Spleen (tissue), 11 donors: ENCODE data around the gene ATP6V1B1. TPM values are rescaled to one million over a fixed set of nuclear protein-coding genes. Genes with fewer than 3 reads are reported as not detected.

Source experiments
- DNase-seq: peaks from one replicate; pipeline ENCODE4 v3.0.0-alpha.2; 2020
- H3K27ac ChIP-seq, 8 donors: fragments of 200-600 bp; sonication (generic) in 7 of 8; 1 replicate in 4 of 8; 2 replicates in 4 of 8; pipeline versions ENCODE4 v1.5.0 to v1.8.0; 2016 to 2021; ENCODE audit warnings: inconsistent platforms in 4 of 8, mild to moderate bottlenecking in 4 of 8, moderate library complexity in 1 of 8
- H3K27me3 ChIP-seq, 7 donors: fragments of 200-600 bp; sonication (generic) in 6 of 7; replicated peaks in 1 of 7; 1 replicate in 4 of 7; 2 replicates in 3 of 7; pipeline versions ENCODE4 v1.5.0 to v1.8.0; 2016 to 2021; ENCODE audit warnings: inconsistent platforms in 3 of 7, mild to moderate bottlenecking in 1 of 7
- H3K36me3 ChIP-seq, 6 donors: fragments of 200-600 bp; sonication (generic) in 5 of 6; 1 replicate in 4 of 6; 2 replicates in 2 of 6; pipeline versions ENCODE4 v1.5.0 to v1.8.0; 2016 to 2021; ENCODE audit warnings: inconsistent platforms in 2 of 6
- H3K4me1 ChIP-seq, 6 donors: fragments of 200-600 bp; sonication (generic) in 5 of 6; 1 replicate in 3 of 6; 2 replicates in 3 of 6; pipeline versions ENCODE4 v1.5.0 to v1.8.0; 2016 to 2021; ENCODE audit warnings: inconsistent platforms in 3 of 6
- H3K4me3 ChIP-seq, 8 donors: fragments of 200-600 bp; sonication (generic) in 7 of 8; 1 replicate in 4 of 8; 2 replicates in 4 of 8; pipeline versions ENCODE4 v1.5.0 to v1.8.0; 2016 to 2021; ENCODE audit warnings: inconsistent platforms in 4 of 8, mild to moderate bottlenecking in 4 of 8, moderate library complexity in 2 of 8
- H3K9me3 ChIP-seq, 8 donors: fragments of 200-600 bp; sonication (generic) in 7 of 8; 1 replicate in 4 of 8; 2 replicates in 4 of 8; pipeline versions ENCODE4 v1.5.0 to v1.8.0; 2016 to 2021; ENCODE audit warnings: inconsistent platforms in 4 of 8
- CTCF ChIP-seq, 11 experiments: fragments of 200-600 bp in 7 of 11; fragments of 450-650 bp in 4 of 11; sonication (generic) in 4 of 11; IDR thresholded peaks in 8 of 11; conservative IDR thresholded peaks in 3 of 11; 1 replicate in 7 of 11; 2 replicates in 4 of 11; pipeline versions ENCODE4 v1.4.0 to v1.8.0; 2016 to 2021; ENCODE audit warnings: antibody characterized with exemption in 11 of 11, inconsistent platforms in 4 of 11, mild to moderate bottlenecking in 1 of 11
- POLR2A ChIP-seq, 3 donors: fragments of 450-650 bp; IDR thresholded peaks; one replicate each; pipeline ENCODE4 v1.5.1; 2017; ENCODE audit warnings: antibody characterized with exemption in 3 of 3, mild to moderate bottlenecking in 1 of 3
- POLR2AphosphoS5 ChIP-seq, 3 donors: sonication (generic); formaldehyde crosslinking; IDR thresholded peaks; one replicate each; pipeline ENCODE4 v1.5.1; 2017; ENCODE audit warnings: antibody characterized with exemption in 3 of 3
- WGBS, 5 donors: extraction: QIAGEN DNeasy Blood & Tissue Kit in 3 of 5; methylation state at CpG; one replicate each; pipeline versions ENCODE4 v1.1.5 to v1.1.7; 2013 to 2018; 5-methylcytosine and 5-hydroxymethylcytosine counted together
- intact Hi-C: fragments of 100-400 bp; cut with DNase I; formaldehyde crosslinking; loops from one replicate; pipeline ENCODE4 v1.15.0; 2023; ENCODE audit warnings: low total_unique reads
- polyA plus RNA-seq, 3 donors: library from polyadenylated mRNA; stranded (reverse); fragments of 200-250 nt; gene quantifications; one replicate each; pipeline ENCODE4 v1.2.1, GENCODE V29; 2013
- total RNA-seq, 7 donors: library from RNA; depleted of rRNA in 3 of 7; stranded (reverse); fragments of >200 nt in 3 of 7; fragmentation: NEBNext Ultra II Directional in 4 of 7; extraction: Animal tissue kit (Norgen Biotek cat#: 25700) in 4 of 7; gene quantifications; one replicate each; pipeline versions ENCODE4 v1.1.0 to v1.2.1, GENCODE V29; 2016 to 2021
- donor health status: healthy with polysubstance abuse.
- donor health status: DM: no; HTN: no; CAD: no; lungs with moderate emphysema.
- donor health status: DM: no; HTN: no; CAD: no.
- donor health status: Bipolar disorder and iron deficiency.
- donor health status: healthy.
- donor health status: DM: no; HTN: no; CAD: no.
- donor health status: DM: yes; HTN: yes; CAD: no.

The ATP6V1B1 gene
- total and polyA plus RNA-seq, 10 donors, result 0.06 to 0.11 TPM; not detected in 8

- TF ChIP-seq POLR2A (IDR thresholded peaks at IDR 0.05) (no peak), CTCF (IDR thresholded peaks at IDR 0.05 in 8 of 11, conservative IDR thresholded peaks at IDR 0.05 in 3 of 11) (no peak), POLR2AphosphoS5 (IDR thresholded peaks at IDR 0.05) (no peak)
- H3K36me3 ChIP-seq, result no peaks in the 10 kb centered on the region
- intact Hi-C loops, result no loop called here
- no peak overlapping the region for H3K27ac ChIP-seq
- H3K27me3 ChIP-seq, result peaks cover 0 to 67% (median 18%) of the 10 kb centered on the region in 7 donors
- H3K4me3 ChIP-seq, result peak overlapping the region in 5 of 8 donors; percentile 45 to 70 (median 51)
- 62 to 73% (median 69%) methylated on average over 14 of the region's 14 CpGs for WGBS, 5 donors
- no peaks in the 10 kb centered on the region for H3K9me3 ChIP-seq
- no peak for DNase-seq
- H3K4me1 ChIP-seq, result peaks cover 0 to 13% (median 10%) of the 10 kb centered on the region in 6 donors
Observed at GRCh38 chr2:70965506-70965905, 29.8 kb downstream of the ATP6V1B1 start.

GRCh38 chr2:70966681-70967080, 31.0 kb downstream of the ATP6V1B1 start:
- intact Hi-C loops, result no loop called here
- Histone ChIP-seq H3K9me3 (no peaks in the 10 kb centered on the region), H3K36me3 (no peaks in the 10 kb centered on the region), H3K4me3 (no peak overlapping the region), H3K4me1 (peaks cover 0 to 13% (median 10%) of the 10 kb centered on the region in 6 donors), H3K27me3 (peaks cover 0 to 56% (median 18%) of the 10 kb centered on the region in 7 donors), H3K27ac (no peak overlapping the region)
- 71 to 78% (median 74%) methylated on average over 4 of the region's 4 CpGs for WGBS, 5 donors
- peak; percentile 28 for DNase-seq
- TF ChIP-seq CTCF (IDR thresholded peaks at IDR 0.05 in 8 of 11, conservative IDR thresholded peaks at IDR 0.05 in 3 of 11) (no peak), POLR2AphosphoS5 (IDR thresholded peaks at IDR 0.05) (no peak), POLR2A (IDR thresholded peaks at IDR 0.05) (no peak)

- Histone ChIP-seq H3K4me1 (peaks cover 0 to 13% (median 10%) of the 10 kb centered on the region in 6 donors), H3K9me3 (no peaks in the 10 kb centered on the region), H3K27me3 (peaks cover 0 to 51% (median 18%) of the 10 kb centered on the region in 7 donors), H3K27ac (no peak overlapping the region), H3K36me3 (no peaks in the 10 kb centered on the region), H3K4me3 (no peak overlapping the region)
- no peak for TF ChIP-seq POLR2A (IDR thresholded peaks at IDR 0.05)
- TF ChIP-seq CTCF (IDR thresholded peaks at IDR 0.05 in 8 of 11, conservative IDR thresholded peaks at IDR 0.05 in 3 of 11), result no peak
- TF ChIP-seq POLR2AphosphoS5 (IDR thresholded peaks at IDR 0.05), result no peak
- 69 to 75% (median 71%) methylated on average over 4 of the region's 4 CpGs for WGBS, 5 donors
- intact Hi-C loops, result no loop called here
- DNase-seq, result no peak
Observed at GRCh38 chr2:70967189-70967588, 31.5 kb downstream of the ATP6V1B1 start.

GRCh38 chr2:70974592-70974991, 38.9 kb downstream of the ATP6V1B1 start:
- peaks cover 0 to 9% (median 0%) of the 10 kb centered on the region in 7 donors for H3K27me3 ChIP-seq
- no peaks in the 10 kb centered on the region for H3K36me3 ChIP-seq
- 92 to 98% (median 96%) methylated on average over 3 of the region's 3 CpGs for WGBS, 5 donors
- H3K4me1 ChIP-seq, result peaks cover 7 to 28% (median 20%) of the 10 kb centered on the region in 6 donors
- intact Hi-C loops, result no loop called here
- H3K4me3 ChIP-seq, result no peak overlapping the region
- TF ChIP-seq POLR2AphosphoS5 (IDR thresholded peaks at IDR 0.05), result no peak
- no peak for TF ChIP-seq POLR2A (IDR thresholded peaks at IDR 0.05)
- TF ChIP-seq CTCF (IDR thresholded peaks at IDR 0.05 in 8 of 11, conservative IDR thresholded peaks at IDR 0.05 in 3 of 11), result no peak
- H3K27ac ChIP-seq, result no peak overlapping the region
- peak; percentile 40 for DNase-seq
- H3K9me3 ChIP-seq, result no peaks in the 10 kb centered on the region
